Measurements from ENCODE around the gene NDUFS6.
"Not testable (repeated sequence)": the region's sequence is repeated elsewhere in the genome, so short reads cannot be mapped to it uniquely, and the experiment has no call there.

NDUFS6 gene

DNA sequence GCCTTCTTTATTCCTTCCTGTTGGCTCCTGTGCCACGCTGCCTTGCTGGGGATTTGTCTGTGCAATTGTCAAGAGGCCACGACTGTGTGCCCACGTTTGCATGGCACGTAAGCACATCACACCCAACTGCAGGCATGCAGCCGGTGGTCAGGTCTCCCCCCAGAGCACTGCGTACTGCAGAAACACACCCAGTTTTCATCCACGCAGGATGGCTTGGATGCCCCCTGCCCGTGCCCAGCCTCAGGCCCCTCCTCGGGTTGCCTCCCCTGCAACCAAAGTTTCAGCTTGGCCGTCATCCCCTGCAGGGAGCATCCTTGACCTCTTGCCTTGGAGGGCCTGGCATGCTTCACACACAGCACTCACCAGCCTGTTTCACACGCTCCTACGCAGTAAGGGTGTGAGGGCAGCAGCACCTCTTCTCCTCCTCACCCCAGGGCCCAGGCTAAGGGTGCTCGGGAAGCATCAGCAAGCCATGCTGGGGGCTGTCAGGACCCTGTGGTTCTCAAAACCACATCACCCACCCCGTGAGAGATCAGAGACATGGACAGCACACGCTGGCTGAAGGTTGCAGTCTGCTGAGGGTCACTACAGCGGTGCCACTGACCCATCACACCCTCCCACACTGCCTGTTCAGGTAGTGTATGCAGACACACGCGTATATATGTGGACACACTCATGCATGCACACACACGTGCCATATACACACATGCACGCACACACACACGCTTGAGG lies 4.7 kb upstream of the NDUFS6 start:
- DNase-seq (ENCODE audit: low read depth in 1 of 2, low spot score in 1 of 2), result no peak

DNA sequence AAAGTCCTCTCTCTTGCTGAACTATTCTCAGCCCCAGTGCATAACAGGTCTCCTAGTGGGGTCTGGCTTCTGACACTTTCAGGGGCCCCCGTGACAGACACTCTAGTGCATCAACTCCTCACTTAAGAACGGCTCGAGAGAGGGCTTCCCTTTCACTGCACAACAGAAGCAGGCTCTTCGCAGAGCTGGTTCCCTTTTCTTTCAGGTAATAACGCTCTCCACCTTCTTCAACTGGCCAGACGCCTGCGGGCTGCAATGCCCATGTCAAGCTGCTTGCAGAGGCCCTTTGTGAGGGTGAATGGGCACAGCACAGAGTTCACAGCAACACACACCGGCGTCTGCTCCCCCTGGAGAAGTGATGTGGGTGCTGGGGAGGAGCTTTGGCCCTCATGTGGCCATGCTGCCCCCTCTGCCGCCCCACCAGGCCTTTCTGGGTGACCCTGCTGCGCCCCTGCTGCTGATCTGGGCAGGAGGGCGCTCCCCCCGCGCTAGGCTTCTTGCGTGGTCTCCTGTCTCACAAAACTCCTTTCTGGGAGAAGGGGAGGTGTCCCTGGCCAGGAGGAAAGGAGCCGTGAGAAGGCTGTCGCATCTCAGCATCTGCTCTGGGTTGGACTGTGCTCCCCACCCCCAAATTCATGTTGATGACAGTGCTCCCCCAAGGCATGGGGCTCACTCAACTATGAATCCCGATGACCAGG lies 4.0 kb upstream of the NDUFS6 start:
- no peak for DNase-seq (ENCODE audit: low read depth in 1 of 2, low spot score in 1 of 2)

DNA sequence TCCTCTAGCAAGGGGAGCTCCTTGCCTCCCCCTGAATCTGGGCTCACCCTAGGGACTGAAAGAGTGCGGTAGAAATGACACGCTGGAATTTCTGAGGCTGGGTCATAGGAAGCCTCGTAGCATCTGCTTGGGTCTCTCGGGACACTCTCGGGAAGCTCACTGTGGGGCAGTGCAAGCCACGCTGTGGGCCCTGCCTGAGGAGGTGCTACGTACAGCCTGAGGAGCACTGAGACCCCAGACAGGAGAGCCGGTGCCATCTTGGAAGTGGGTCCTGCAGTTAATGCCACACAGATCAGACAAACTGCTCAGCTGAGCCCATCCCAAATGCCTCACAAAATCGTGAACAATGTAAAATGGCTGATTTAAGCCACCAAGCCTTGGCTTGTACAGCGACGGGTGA lies 3.4 kb upstream of the NDUFS6 start:
- no peak for DNase-seq (ENCODE audit: low read depth in 1 of 2, low spot score in 1 of 2)

DNA sequence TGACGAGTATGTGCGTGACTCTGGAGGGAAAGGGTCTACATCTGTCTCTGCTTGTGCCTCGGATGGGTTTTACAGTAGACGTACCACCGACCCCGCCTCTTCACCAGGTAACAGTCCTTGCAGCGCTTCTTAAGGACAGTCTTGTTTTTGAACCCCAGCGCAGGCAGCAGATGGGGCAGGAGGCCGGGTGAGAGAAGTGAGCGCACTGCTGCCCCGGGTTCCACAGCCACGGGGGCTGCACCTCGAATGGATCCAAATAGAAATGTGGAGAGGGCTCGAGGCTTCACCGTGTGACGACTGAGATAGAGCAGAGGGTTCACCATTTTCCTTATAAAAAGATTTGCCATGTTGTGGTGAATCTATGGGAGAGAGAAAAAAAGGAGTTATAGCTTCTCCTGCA lies 2.6 kb upstream of the NDUFS6 start:
- DNase-seq (ENCODE audit: low read depth in 1 of 2, low spot score in 1 of 2), result not testable (repeated sequence)

DNA sequence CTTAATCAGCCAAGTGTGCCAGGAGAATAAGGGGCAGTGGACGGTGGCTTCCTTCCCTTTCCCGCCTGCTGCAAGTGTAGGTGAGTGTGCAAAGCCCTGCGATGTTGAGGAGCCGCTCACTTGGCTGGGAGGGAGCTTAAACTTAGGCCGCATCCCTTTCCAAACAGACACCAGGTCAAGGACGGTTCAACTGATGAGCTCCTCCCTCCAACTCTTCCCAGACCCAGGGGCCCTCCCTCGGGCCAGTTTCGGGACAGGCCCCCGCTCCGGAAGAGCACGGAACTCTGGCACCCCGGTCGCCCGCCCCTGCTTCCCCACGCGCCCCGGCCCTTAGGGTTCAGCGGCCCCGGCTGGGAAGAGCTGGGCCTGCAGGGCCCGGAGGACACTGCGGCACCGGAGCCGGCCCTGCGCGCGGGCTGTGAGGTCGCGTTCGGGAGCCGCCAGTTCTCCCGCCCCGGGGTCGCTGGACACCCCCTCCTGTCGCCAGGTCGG lies 2.1 kb upstream of the NDUFS6 start:
- DNase-seq (ENCODE audit: low read depth in 1 of 2, low spot score in 1 of 2), result peak in 1 of 2 donors; percentile 14

DNA sequence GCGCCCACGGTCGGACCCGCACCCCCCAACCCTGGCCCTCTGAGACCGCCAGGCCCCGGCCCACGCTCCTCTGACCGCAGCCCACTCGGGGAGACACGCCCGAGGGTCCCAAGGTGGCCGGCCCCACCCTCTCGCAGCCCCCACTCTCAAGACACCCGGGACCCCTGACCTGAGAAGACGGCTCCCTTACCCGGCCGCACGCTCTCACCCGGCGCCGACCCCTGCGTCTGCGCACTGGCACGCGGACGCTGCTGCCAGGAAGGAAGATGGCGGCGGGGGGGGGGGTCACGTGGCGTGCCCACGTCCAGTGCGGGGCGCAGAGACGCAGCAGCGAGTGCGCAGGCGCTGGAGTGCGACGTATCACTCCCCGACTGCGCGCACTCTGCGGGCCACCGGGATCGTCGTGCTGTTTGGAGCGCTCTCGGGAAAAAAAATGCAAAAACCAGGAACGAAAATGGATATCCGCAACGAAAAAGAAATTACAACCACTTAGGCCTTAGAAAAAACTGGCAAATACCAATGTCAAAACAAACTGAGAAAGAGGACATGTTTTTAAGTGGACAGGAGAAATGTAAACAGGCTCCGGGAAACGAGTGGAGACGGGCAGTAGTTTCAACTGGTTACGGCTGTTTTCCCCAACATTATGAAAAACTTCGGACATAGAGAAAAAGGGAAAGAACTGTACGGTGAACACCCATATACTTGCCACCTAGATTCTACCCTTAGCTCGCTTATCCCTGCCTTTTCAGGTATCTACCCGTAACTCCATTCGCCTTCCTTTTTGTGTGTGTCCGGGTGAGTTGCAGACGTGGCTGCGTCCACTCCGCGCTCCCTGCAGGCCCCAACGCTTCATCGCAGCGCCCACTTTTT lies 1.4 kb upstream of the NDUFS6 start, which contains the start of gene MRPL36:
TSS of gene MRPL36 (minus strand) at position 236 of the 870 bp plus-strand sequence. CDS start 902 bp downstream, outside the sequence.
- peak; percentile 85 to 93 for DNase-seq (ENCODE audit: low read depth in 1 of 2, low spot score in 1 of 2)

DNA sequence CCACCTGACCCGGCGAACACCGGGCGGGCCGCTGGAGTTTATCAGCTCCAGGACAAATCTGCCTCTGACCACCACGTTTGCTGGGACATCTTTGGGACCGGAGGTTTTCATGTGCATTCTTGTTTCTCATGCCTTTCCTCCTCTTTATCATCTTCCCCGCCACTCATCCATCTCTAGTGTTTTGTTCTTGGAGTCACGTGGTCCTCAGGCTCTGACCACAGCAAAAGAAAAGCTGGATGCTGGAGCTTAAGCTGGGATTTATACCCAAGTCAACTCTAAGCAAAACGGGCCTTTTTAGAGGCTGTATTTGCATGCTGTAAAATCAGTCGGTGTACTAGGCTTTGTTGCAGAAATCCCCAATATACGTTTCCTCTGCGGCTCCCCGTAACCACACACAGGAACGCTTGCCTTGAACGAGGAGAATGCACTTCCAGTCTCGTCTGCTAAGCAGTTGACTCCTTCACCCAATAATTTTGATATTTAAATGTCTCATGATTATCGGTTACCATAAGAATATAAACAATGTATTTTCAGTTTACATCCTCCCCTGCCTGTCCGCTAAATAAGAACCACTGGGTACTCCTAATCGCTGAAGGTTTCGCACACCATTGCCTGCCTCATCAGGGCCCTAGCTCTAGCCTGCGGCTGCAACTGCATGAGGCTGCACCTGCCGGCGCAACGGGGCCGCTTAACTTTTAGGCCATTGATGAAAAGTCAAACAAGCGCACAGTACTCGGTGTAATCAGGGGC lies 560 bp upstream of the NDUFS6 start:
- DNase-seq (ENCODE audit: low read depth in 1 of 2, low spot score in 1 of 2), result no peak

DNA sequence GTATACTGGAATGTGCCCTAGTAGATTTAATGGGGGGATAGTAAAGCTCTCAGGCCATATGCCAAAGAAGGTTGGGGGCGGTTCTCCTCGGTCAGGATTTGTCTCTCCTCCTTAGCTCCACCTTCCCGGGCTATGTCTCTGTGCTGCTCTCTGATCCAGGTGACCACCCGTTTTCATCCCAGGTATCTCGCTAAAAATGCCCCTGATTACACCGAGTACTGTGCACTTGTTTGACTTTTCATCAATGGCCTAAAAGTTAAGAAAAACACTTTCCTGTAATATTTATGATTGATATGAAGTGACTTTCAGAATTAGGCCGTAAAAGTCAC lies 724 bp downstream of the NDUFS6 start:
- no peak for DNase-seq (ENCODE audit: low read depth in 1 of 2, low spot score in 1 of 2)

DNA sequence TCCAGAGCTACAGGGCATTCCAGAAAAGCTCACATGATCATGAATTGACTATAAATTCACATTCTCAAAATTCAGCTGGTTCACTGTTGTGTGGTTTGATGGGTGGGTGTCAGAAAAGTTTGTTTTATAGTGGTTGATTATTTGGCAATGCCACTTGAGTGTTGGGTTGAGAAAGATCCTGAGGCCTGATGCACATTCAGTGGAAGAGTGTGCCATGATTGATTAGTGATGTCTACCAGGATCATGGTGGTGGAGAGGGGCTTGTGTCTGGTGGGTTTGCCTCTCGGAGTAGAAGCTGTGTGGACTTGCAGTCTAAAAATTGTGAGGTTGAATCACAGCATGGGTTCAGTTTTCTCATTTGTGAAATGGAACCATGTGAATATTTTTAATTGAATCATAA lies 2.0 kb downstream of the NDUFS6 start:
- DNase-seq (ENCODE audit: low read depth in 1 of 2, low spot score in 1 of 2), result no peak

DNA sequence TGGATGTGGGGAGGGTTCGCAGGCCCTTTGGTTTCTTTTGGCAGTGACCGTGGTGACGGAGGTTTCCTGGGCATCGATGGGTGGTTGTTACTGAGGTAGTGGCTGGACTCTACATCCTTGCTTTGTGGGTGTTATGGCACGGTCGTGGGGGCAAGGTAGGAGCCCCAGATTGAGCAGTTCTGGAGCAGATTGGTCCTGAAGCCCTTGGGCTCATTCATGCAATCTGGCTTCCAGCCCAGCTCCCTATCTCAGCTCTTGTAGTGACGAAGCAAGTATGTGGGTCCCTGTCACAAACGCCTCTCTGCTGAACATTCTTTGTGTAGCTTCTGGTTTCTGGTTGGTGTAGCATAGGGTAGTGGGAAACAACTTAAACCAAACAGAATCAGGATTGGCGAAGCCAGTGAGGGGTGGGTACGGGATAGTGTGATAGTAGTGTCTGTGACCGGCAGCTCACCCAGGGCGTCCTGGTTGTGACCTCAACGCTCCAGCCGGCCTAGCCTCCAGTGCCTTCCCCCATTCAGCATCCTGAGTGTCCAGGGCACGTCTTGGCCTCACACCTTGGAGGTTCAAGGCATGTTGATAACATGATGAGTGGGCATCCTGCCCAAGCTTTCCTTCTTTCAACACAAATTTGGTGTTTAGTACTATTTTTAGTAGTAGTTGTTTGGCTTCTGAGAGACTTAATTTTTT lies 2.9 kb downstream of the NDUFS6 start:
- no peak for DNase-seq (ENCODE audit: low read depth in 1 of 2, low spot score in 1 of 2)

DNA sequence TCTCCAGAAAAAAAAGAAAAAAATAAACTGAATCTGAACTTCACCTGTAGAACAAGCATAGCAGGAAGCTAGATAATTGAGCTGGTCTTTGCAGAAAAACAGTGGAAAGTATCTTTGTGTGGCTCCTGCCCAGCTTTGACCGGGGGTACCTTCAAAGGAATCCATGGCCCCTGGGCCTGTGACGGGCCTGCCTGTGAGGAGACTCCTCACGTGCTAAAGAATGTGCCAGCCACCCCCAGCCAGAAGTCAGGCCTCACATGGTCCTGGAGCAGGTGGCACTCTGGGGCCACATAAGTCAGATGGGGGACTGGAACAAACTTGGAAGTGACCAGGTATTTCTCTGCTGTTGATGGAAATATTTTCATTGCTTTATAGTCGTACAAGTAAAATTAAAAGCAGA lies 4.1 kb downstream of the NDUFS6 start:
- no peak for DNase-seq (ENCODE audit: low read depth in 1 of 2, low spot score in 1 of 2)

DNA sequence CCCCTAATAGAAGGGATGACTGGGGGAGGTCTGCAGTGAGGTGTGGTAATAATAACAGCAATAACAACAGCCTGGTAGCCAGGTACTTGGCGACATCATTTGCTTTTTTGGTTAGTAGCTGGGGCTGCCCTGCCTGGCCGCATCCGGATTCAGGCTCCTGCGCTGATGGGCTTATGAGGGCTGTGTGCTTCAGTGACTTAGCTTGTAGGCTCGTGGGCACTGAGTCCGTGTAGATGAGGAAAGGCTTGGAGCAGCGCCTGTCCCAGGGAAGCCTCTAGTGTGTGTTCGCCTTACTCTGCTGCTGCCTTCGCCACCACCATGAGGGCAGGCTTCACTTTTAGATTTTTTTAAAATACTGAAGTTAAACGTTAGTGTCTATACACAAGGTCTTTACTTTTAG lies 4.5 kb downstream of the NDUFS6 start:
- no peak for DNase-seq (ENCODE audit: low read depth in 1 of 2, low spot score in 1 of 2)

DNA sequence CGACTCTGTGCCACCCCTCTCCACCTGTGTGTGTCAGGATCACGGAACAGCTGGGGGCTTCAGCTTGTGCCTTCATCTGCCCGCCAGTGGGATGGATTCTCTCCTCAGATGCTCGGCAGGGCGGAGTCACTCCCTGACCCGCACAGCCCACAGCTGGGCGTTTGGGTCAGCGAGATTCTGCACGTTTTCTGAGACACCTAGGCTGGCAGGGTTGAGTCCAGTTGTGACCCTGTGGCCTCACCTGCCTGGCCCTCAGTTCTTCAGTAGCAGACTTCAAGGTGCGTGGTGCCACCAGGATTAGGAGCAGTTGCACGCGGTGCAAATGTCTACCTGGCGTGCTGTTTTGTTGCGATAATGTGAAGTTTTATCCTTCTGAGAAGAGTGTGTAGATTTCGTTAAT lies 5.0 kb downstream of the NDUFS6 start:
- no peak for DNase-seq (ENCODE audit: low read depth in 1 of 2, low spot score in 1 of 2)

DNA sequence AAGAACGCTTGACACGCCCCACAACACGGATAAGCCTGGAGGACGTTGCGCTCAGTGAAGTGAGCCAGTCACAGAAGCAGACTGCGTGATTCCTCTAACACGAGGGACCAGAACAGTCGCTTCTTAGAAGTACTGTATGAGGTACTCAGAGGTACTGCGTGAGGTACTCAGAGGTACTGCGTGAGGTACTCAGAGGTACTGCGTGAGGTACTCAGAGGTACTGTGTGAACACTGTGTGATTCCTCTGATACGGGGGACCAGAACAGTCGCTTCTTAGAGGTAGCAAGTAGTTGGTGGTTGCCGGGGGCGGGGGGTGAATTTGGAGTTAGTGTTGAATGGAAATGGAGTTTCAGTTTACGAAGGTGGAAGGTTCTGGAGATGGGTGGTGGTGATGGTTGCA lies 5.8 kb downstream of the NDUFS6 start:
- DNase-seq (ENCODE audit: low read depth in 1 of 2, low spot score in 1 of 2), result no peak

DNA sequence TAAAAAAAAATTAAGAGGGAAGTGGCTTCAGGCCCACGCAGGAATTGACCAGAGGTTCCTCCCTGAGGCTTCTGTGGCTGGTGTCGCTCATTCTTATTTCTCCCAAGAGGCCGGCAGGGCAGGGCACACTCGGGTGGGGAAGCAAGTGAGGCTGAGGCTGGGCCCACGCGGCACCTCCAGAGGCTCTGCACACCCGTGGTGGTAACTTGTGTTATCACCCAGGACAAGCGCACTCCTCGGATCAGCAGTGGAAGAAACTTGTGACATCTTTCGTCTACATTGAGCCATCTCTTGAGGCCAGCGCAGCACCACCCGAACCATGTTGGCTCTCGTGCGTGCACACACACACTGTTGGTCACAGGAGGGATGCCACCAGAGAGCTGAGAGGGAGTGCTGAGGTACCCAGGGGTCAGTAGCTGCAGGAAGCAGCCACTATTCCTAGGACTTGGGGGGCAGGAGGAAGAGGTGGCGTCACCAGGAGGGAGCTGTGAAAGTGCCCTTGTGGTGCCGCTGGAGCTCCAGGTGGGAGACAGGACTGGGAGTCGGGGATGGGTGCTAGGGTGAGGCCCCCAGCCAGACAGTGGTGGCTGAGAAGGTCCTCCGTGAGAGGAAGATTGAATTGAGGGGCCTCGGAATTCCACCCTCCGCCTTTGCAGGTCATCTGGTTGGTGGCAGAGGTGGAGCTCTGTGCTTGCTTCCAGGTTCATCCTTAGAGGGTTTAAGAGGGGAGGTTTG lies 6.4 kb downstream of the NDUFS6 start:
- no peak for DNase-seq (ENCODE audit: low read depth in 1 of 2, low spot score in 1 of 2)

DNA sequence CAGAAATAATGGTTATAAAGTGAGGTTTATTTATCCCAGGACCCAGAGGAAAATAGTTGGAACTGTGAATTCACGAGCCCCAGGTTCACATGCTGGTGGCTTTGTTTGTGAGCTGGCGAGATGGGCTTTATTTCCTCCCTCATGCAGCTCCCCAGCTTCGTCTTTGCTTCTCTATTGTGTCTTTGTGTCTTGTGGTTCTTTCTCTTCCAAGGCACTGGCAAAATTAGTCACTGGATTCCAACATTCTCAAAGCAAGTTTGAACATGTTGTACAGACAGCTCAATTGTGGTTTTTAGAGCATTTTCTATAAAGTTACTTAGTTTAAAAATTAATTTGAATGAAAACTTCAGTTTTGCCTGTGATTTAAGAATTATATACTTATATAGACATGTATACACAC lies 7.2 kb downstream of the NDUFS6 start:
- no peak for DNase-seq (ENCODE audit: low read depth in 1 of 2, low spot score in 1 of 2)

DNA sequence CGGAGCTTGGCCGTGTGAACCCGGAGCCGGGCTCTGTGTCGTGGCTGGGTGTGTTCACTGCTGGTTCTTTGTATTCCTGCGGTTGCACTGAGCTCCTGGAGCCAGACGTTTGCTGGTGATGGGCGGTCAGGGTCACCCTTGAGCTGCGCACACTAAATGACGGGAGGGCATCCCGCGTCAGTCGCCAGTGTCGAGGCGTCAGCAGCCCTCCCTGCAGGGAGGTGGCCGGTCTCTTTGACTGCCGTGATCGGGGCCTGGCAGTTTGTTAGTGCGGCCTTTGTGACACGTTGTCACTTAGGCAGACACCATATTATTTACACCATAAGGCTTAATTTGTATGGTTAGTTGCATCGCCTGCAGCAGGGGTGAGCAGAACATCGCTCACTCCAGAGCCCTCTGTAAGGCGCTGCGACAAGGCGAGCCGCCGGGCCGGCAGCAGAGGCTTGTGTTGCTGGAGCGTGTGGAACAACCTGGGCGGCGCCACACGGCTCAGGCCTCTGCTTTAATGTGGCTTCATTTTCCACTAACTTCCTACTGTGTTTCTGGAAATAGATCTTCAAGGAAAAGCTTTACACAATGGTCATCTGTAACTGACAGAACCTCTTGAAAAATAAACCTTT lies 8.3 kb downstream of the NDUFS6 start:
- no peak for DNase-seq (ENCODE audit: low read depth in 1 of 2, low spot score in 1 of 2)

DNA sequence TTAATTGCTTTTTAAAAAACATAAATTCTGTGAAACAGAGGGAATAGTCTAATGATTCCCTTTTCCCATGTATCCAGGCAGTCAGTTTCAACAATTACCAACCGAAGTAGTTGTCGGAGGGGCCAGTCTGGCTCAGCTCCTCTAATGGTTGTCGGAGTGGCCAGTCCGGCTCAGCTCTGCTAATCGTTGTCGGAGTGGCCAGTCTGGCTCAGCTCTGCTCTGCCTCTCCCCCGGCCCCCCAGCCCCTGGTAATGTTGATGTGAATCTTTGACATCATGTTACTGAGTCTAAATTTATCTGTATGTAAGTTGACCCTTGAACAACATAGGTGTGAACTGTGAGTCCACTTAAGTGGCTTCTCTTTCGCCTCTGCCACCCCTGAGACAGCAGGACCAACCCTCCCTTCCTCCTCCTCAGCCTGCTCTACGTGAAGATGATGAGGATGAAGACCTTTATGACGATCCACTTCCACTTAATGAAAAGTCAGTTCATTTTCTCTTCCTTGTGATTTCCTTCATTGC lies 9.4 kb downstream of the NDUFS6 start:
- DNase-seq (ENCODE audit: low read depth in 1 of 2, low spot score in 1 of 2), result no peak
